Nephron (organoid): ENCODE data around the gene DLX4.

Experiments
- H3K27ac Mint-ChIP-seq, 3 experiments: 2 replicates each; pipeline ENCODE4 v1.8.0; 2020; ENCODE audit warnings: mixed read lengths in 3 of 3, mild to moderate bottlenecking in 2 of 3, moderate library complexity in 1 of 3
- H3K27me3 Mint-ChIP-seq: 2 replicates; pipeline ENCODE4 v1.8.0; 2021; ENCODE audit warnings: low read depth, mild to moderate bottlenecking, moderate library complexity, mixed read lengths
- H3K36me3 Mint-ChIP-seq: 2 replicates; pipeline ENCODE4 v1.8.0; 2020; ENCODE audit warnings: low read depth, mixed read lengths
- H3K4me1 Mint-ChIP-seq: 2 replicates; pipeline ENCODE4 v1.8.0; 2020; ENCODE audit warnings: mixed read lengths
- H3K4me3 Mint-ChIP-seq, 3 experiments: 2 replicates each; pipeline ENCODE4 v1.8.0; 2020; ENCODE audit warnings: mild to moderate bottlenecking in 3 of 3, mixed read lengths in 3 of 3, moderate library complexity in 2 of 3
- H3K9me3 Mint-ChIP-seq: 2 replicates; pipeline ENCODE4 v1.8.0; 2020; ENCODE audit warnings: mixed read lengths
- CTCF ChIP-seq, 3 experiments: fragments of 200-600 bp; sonication (generic); IDR thresholded peaks; one replicate each; pipeline ENCODE4 v1.5.0; 2021; ENCODE audit warnings: antibody characterized with exemption in 3 of 3; ENCODE audit not compliant: unreplicated experiment in 3 of 3

The DLX4 gene

GRCh38 chr17:50014471-50015088, 45.6 kb downstream of the DLX4 start:
- Mint-ChIP-seq H3K36me3 (no peaks in the 10 kb centered on the region), H3K9me3 (peaks cover 41% of the 10 kb centered on the region), H3K4me3 (no peak overlapping the region), H3K27ac (no peak overlapping the region), H3K27me3 (peaks cover 20% of the 10 kb centered on the region), H3K4me1 (peaks cover 6% of the 10 kb centered on the region)
- TF ChIP-seq CTCF (IDR thresholded peaks at IDR 0.05; ENCODE audit: unreplicated experiment in 3 of 3), result no peak

- Mint-ChIP-seq H3K4me1 (peaks cover 6% of the 10 kb centered on the region), H3K36me3 (no peaks in the 10 kb centered on the region), H3K27me3 (peaks cover 20% of the 10 kb centered on the region), H3K27ac (no peak overlapping the region), H3K9me3 (peaks cover 40% of the 10 kb centered on the region), H3K4me3 (no peak overlapping the region)
- no peak for TF ChIP-seq CTCF (IDR thresholded peaks at IDR 0.05; ENCODE audit: unreplicated experiment in 3 of 3)
These were observed 46.2 kb downstream of the DLX4 start for GRCh38 chr17:50015146-50015545.

DNA sequence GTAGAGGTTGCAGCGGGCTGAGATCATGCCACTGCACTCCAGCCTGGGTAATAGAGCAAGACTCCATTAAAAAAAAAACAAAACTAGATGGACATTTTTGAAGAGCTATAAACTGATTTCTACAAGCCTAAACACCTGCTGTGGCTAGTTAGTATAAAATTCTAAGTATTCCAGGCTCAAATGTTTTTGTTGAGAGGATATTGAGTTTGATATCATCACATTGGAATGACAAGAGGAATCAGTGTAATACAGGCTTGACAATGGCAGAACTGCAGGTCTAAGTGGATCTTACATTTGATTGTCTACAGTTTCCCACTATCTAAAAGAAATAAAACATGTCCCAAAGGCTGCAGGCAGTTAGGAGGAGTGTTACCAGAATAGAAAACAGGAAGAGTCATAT, 49.9 kb downstream of the DLX4 start:
- Mint-ChIP-seq H3K36me3 (no peaks in the 10 kb centered on the region), H3K4me1 (peaks cover 12% of the 10 kb centered on the region), H3K4me3 (no peak overlapping the region), H3K27ac (no peak overlapping the region), H3K27me3 (peaks cover 26% of the 10 kb centered on the region), H3K9me3 (peaks cover 10% of the 10 kb centered on the region)
- TF ChIP-seq CTCF (IDR thresholded peaks at IDR 0.05; ENCODE audit: unreplicated experiment in 3 of 3), result no peak

GRCh38 chr17:50020841-50021599, 52.0 kb downstream of the DLX4 start:
- Mint-ChIP-seq H3K4me1 (peaks cover 12% of the 10 kb centered on the region), H3K27me3 (peaks cover 26% of the 10 kb centered on the region), H3K4me3 (no peak overlapping the region), H3K36me3 (no peaks in the 10 kb centered on the region), H3K9me3 (no peaks in the 10 kb centered on the region), H3K27ac (no peak overlapping the region)
- no peak for TF ChIP-seq CTCF (IDR thresholded peaks at IDR 0.05; ENCODE audit: unreplicated experiment in 3 of 3)

DNA sequence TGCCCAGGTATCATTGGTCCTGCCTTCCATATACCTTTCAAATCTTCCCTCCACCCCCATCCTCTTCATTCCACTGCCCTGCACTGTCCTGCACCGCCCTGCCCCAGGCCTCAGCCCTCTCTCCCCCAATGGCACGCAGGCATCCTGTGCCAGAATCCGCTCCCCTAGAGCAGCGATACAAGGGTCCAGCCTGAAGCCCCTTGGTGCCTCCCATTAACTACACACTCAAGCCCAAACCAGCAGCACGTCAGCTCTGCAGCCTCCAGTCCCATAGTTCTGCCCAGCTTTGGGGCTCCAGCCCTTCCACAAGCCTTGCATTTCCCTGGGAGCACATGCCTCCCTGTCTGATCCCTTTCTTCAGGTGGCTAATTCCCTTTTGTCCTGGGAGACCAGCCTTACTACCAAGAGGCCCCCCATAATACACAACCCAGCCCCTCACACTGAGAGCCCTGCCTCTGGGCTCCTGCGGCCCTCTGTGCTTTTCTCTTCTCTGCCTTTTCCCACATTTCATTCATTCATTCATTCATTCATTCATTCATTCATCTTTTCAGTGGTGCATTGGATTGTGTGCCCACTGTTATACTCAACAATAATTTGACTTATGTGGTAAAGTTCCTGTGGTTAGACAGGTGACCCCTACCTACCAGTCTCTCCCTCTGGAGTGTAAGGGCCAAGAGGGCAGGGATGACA, 52.8 kb downstream of the DLX4 start:
- Mint-ChIP-seq H3K9me3 (no peaks in the 10 kb centered on the region), H3K4me1 (peaks cover 17% of the 10 kb centered on the region), H3K4me3 (no peak overlapping the region), H3K27me3 (peaks cover 18% of the 10 kb centered on the region), H3K36me3 (no peaks in the 10 kb centered on the region), H3K27ac (no peak overlapping the region)
- TF ChIP-seq CTCF (IDR thresholded peaks at IDR 0.05; ENCODE audit: unreplicated experiment in 3 of 3), result no peak
